ENCODE measurements around the gene ME1.

DNA sequence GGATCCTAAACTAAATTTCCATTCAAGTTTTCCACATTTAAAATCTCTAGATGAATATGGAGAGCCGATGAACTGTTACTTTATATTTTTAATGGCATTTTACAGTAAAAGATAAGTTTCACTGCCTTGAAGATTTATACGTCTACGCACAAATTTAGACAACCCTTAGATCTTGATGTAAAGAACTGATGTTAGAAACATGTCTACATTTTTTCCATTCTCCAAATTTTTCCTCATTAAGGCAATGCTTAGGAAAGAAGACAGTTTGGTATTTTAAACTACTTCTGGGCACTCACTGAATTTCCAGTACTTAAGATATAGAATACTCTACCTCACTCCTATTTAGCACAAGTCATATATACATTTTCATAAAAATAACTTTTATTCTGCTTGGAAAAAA lies 45.4 kb downstream of the ME1 start:
- TF ChIP-seq, protein P1, sequence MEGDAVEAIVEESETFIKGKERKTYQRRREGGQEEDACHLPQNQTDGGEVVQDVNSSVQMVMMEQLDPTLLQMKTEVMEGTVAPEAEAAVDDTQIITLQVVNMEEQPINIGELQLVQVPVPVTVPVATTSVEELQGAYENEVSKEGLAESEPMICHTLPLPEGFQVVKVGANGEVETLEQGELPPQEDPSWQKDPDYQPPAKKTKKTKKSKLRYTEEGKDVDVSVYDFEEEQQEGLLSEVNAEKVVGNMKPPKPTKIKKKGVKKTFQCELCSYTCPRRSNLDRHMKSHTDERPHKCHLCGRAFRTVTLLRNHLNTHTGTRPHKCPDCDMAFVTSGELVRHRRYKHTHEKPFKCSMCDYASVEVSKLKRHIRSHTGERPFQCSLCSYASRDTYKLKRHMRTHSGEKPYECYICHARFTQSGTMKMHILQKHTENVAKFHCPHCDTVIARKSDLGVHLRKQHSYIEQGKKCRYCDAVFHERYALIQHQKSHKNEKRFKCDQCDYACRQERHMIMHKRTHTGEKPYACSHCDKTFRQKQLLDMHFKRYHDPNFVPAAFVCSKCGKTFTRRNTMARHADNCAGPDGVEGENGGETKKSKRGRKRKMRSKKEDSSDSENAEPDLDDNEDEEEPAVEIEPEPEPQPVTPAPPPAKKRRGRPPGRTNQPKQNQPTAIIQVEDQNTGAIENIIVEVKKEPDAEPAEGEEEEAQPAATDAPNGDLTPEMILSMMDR (IDR thresholded peaks at IDR 0.05; ENCODE audit: low read length), result no peak
- no peak for TF ChIP-seq EZH2 (optimal IDR thresholded peaks at IDR 0.05; ENCODE audit: low read depth, low read length)
